Erythroblast (primary cell): ENCODE data around the gene SLC4A8.

ENCODE experiments used
- DNase-seq, 2 experiments: peaks; one replicate each; lab custom pipeline; 2025; lab: John Stamatoyannopoulos, UW
- GATA1 ChIP-seq: IDR thresholded peaks from 2 replicates; pipeline ENCODE4 v1.6.1; 2011; ENCODE audit warnings: low read depth, mild to moderate bottlenecking, control low read depth, low read length, moderate library complexity
- POLR2A ChIP-seq: IDR thresholded peaks from 2 replicates; pipeline ENCODE4 v1.6.1; 2011; ENCODE audit warnings: mild to moderate bottlenecking, low read length

The SLC4A8 gene

DNA sequence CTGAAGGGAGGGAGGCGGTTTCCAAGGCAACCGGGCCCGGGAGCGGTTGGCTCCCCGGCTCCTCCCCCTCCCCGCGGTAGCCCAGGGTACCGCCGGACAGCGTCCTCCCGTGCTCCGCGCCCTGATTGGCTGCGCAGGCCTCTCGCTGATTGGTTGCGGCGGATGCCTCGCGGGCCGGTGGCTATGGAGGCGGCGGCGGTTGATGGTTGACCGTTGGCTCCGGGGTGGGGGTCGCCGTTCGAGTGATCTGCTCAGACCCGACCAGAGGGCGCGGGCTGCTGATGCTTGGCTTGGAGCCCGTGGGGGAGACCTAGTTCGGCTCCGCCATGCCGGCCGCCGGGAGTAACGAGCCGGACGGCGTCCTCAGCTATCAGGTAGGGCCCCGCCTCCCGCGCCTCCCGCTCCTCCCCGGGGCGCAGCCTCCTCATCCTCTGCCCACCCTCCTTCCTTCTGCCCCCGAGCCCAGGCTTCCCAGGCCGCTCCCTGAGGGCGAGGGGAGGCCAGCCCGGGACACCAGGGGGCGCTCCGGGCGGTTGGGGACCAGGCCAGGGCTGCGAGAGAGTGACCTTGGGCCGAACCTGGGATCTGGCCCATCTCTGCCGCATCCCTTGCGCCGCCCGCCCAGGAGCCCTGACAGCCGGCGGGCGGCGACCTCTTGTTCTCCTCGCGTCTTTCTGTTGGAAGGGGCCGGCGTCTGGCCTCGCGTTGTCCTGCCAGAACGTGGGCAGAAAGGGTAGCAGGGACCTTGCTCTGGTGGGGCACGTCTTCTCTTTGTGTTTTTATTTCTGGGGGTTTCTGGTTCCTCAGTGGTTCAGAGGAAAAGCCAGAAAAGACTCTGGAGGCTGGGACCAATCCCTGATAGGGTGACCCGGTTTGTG is at the start of gene SLC4A8:
Gene SLC4A8, plus strand, starts transcription at position 170 of the 878 bp plus-strand sequence. Its CDS starts 157 bp downstream, at position 327.
- peak; percentile 84 to 89 for DNase-seq
- TF ChIP-seq GATA1: no peak
- TF ChIP-seq POLR2A: no peak

DNA sequence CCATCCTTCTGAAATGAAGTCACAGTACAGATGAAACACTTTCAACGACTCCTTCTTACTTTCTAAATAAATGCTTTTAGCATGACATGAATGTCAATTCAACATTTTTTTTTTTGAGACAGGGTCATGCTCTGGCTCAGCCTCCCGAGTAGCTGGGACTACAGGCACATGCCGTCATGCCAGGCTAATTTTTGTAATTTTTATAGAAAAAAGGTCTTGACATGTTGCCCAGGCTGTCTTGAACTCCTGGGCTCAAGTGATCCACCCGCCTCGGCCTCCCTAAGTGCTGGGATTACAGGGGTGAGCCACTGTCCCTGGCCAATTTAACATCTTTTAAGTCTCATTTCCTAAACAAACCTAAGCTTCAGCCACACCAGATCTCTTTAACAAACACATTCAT is 49.8 kb upstream of the SLC4A8 start:
- no peak for TF ChIP-seq POLR2A
- no peak for TF ChIP-seq GATA1
- no peak for DNase-seq

DNA sequence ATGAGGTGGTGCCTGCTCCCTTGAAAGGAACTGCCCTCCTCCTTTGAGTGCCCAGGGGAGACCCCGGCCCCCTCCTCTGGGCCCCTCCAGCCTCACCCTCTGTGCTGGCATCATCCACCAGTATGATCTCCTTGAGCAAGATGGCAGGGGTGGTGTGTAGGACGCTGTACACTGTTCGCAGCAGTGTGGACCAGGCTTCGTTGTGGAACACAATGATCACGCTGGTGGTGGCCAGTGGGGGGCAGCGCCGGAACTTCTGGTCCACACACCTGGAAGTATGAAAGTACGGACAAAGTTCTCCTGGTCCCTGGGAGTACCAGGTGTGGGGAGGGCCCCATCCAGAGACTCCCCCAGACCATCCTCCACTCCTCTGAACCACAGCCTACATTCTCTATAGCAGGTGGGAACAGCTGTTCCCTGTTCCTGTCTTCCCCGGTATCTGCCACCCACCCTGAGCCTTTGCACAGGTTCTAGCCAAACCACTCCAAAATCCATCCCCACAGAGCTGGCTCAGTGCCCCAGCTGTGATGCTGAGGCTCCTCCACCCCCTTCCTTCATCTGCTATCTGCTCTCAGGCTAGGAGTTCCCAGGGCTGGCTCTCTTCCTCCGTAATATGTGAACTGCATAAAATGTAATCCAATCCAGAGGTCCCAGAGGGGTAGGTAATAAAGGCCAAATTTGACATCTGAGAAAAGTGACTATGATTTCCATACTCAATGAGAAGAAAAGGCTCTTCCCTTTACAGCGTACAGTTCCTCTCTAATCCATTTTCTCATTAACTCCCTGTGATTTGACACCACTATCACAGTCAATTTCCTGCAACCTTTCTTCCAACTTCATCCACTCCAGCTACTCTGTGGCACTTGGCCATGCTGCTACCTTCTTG is 47.3 kb upstream of the SLC4A8 start:
- DNase-seq: no peak
- TF ChIP-seq GATA1 (no peak), POLR2A (no peak)

DNA sequence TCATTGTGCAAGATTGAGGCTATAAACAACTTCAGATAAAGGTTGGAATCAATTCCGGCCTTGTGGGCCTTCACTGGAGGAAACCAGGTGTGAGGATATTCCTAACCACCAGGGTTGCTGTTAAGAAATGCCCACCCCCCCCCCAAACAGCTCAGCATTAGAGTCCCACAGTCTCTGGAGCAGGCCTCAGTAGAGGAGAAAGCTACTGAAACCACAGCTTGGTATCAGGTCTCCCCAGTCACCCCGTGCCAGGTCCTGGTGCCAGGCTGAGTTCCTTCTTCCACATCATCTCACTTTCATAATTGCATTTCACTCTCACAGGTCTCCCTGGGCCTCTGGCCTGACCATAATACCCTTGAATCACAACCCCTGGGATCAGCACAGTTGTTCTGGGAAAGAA is 45.9 kb upstream of the SLC4A8 start:
- DNase-seq: no peak
- TF ChIP-seq GATA1 (no peak), POLR2A (no peak)

DNA sequence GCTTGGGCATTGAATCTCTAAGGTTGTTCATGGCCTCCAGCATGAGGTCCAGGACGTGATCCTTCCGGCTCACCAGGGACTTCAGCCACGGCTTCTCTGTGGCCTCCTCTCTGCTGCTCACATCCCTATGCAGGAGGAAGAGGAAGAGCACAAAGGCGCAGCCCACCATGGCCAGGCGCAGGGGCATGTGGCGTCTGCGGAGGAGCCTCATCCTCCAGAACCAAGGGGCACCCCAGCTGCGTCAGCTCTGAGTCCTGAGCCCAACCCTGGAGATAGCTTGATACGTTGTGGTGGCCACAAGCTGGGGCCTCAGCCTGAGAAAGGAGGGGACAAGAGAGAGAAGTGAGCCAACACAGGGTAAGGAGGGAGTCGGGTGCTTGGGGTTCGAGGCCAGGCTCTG is 45.1 kb upstream of the SLC4A8 start:
- TF ChIP-seq GATA1 (no peak), POLR2A (no peak)
- DNase-seq: no peak

DNA sequence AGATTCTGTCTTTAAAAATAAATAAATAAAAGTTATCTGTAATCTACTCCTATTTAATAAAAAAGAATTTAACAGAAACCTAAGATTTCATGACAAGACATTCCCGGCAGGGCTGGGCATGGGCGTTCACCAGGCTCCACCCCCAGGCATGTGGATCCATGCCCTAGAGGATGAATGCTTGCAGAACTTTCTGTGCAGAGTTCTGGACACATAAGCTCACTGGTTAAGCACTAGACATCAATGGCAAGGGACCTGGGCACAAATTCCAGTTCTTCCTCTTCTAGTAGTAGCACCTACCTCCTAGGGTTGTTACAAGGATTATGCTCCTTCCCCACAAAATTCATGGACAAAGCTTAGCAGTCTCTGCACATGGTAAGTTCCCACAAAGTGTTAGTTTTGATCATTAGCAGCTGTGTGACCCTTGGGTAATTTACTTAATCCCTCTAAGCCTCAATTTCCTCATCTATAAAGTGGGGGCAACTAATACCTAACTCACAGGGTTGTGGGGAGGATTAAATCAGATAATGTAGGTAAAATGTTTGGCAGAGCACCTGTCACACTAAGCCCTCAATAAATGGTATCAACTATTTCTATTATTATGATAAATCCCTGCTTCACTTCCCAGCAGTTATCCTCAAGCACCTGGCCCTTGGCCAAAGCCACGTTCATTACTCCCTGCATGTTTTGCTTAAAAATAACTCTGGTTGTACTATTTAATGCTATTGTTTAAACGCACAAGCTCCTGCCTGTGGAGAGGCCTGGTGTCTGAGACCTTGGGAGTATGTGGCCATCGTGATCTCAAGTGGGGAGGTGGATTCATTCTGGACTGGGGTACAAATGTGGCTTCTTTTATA is 43.2 kb upstream of the SLC4A8 start:
- DNase-seq: no peak
- TF ChIP-seq GATA1 (no peak), POLR2A (no peak)

DNA sequence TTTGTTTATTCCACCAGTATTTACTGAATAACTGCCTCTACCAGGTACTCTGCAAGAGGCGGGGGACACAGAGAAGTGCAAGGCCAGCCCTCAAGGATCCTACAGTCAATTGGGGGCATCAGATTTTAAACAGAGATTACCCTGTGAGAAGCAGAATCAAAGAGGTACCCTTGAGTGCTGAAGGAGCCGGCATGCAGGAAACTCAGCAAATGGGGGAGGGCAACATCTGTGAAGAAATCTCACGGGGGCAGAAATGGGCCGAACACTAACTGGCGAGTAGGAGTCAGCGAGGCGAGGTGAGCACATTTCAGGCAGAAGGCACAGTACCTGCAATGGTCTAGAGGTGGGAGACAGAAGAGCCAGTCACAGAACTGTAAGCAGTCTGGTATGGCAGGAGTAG is 42.5 kb upstream of the SLC4A8 start:
- no peak for DNase-seq
- TF ChIP-seq GATA1 (no peak), POLR2A (no peak)

DNA sequence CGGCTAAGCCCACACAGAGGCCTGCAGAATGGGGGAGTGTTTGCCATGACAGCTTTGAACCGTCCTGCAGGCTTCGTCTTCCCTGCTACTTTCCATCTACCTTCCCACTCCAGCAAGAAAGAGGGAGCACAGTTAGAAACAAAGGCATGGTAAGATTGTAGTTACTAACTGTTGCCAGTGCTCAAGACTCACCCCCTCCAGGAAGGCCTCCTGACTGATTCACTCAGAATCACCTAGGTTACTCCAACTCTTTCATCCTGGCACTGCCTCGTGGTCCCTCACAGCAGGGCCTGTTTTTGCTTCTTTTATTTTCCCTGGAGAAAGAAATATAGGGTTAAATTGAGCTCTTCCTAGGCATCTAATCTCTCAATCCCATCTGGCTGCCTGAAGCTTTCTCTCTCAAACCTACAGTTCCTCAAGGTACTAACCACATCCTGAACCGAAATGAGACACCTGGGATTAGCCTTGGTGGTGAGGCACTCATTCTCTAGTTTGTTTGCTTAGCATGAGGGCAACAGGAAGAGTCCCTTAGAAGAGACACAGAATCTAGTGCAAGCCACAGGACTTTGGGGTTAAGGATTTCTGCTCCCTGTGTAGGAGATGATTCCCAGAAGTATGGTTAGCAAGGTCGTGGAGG is 41.2 kb upstream of the SLC4A8 start:
- no peak for DNase-seq
- TF ChIP-seq GATA1: no peak
- no peak for TF ChIP-seq POLR2A

DNA sequence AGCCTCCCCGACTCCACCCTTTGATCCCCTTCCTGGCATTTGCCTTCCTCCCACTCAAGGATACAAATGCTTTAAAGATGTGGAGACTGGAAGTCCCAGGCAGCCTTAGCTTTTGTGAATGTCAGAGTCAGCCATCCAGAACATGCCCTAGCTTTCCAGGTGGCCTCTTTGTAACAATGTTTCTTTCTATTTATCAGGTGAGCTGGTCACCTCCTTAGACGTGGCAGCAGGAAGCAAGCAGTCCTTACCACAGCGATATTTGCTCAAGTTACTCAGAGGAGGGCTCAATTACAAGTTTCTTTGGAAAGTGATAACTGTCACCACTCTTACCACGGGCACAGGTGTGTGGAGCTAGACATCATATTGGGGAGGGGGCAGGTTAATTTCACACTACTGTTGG is 38.3 kb upstream of the SLC4A8 start:
- DNase-seq: no peak
- TF ChIP-seq GATA1: no peak
- no peak for TF ChIP-seq POLR2A

DNA sequence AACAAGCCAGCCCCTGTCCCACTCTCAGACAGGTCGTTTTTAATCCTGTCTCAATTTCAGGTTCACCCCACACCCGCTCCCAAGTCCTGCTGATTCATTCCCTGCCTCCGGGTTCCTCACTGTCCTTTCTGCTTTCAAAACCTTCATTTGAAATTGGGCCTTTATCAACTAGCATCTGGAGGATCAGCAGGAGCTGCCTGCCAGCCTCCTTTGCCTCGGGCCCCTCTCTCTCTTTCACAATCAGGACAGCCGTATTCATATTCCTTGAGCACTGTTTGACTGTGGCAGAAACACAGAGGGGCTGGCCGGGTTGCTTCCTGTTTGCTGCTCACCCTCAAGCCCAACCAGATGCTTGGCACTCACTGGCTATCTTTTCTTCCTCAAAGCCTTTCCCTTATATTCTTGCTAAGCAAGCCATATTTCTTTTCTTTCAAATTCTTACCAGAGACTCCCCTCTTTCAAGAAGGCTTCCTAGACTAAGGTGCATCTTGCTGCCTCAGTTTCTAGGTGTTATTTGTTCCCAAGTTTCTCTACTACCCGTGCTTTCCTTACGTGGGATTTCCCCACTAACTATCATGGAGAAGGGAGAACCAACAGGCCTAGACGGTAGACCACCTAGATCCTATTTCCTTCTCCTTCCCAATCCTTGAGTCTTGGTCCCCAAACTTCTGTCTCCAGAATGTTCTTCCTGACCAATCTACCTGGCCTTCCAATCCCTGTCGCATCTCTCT is 36.4 kb upstream of the SLC4A8 start:
- peak; percentile 87 for DNase-seq
- no peak for TF ChIP-seq POLR2A
- TF ChIP-seq GATA1: no peak

DNA sequence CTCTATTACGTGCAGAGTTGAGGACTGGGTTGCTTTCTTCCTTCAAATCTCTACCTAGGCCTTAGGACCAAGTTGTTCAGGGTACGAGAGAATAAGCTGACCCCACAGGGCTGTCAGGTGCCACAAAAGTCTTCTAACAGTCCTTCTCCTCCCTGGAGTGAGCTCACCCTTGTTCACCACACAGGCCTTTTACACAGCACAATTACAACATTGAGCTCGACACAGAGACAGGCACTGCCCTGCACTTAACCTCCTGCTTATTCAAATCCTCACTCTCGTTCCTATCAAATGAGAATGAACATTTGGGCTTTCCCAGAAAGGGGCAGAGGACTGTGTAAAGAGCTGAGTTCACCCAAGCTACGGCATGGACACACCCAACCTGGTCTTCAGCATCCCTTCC is 35.8 kb upstream of the SLC4A8 start:
- TF ChIP-seq POLR2A: no peak
- TF ChIP-seq GATA1: no peak
- DNase-seq: peak in 1 of 2 experiments; percentile 44
